HFF-Myc (cell line): ENCODE results near the gene PRMT5.

Experiments used
- DNase-seq: peaks from one replicate; pipeline ENCODE4 v3.0.0-alpha.2; 2011; ENCODE audit warnings: low read depth; ENCODE audit errors: extremely low read depth
- H3K4me3 ChIP-seq: replicated peaks from 2 replicates; pipeline ENCODE4 v1.5.1; 2011; ENCODE audit warnings: low read depth, mild to moderate bottlenecking, control low read depth, low read length
- TF ChIP-seq, protein P1 (sequence below): IDR thresholded peaks from 2 replicates; pipeline ENCODE4 v1.5.1; 2012; ENCODE audit warnings: mild to moderate bottlenecking, low read depth, low read length, control low read depth; ENCODE audit errors: missing control alignments

PRMT5 gene

DNA sequence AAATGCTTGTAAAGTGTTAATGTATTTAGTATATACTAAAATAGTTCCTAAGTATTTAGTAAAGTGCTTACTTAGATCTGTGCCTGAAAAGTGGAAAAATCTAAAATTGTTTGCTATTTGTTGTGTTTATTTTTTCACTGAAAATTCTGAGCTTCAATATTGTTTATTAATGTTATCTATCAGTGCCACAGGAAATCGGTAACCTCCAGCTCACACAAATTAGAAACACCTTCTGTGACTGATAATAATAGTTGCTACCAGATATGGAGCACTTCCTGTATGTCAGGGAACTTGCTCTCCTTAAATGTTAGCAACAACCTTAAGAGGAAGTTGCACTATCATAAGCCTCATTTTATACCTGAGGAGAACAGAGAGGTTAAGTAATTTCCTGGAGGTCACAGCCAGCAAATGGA, 58.4 kb downstream of the PRMT5 start:
- TF ChIP-seq, protein P1, sequence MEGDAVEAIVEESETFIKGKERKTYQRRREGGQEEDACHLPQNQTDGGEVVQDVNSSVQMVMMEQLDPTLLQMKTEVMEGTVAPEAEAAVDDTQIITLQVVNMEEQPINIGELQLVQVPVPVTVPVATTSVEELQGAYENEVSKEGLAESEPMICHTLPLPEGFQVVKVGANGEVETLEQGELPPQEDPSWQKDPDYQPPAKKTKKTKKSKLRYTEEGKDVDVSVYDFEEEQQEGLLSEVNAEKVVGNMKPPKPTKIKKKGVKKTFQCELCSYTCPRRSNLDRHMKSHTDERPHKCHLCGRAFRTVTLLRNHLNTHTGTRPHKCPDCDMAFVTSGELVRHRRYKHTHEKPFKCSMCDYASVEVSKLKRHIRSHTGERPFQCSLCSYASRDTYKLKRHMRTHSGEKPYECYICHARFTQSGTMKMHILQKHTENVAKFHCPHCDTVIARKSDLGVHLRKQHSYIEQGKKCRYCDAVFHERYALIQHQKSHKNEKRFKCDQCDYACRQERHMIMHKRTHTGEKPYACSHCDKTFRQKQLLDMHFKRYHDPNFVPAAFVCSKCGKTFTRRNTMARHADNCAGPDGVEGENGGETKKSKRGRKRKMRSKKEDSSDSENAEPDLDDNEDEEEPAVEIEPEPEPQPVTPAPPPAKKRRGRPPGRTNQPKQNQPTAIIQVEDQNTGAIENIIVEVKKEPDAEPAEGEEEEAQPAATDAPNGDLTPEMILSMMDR = no peak
- no peak for DNase-seq
- H3K4me3 ChIP-seq = peak overlapping the region; percentile 71
